DMS53 treated with DMSO at 0.1 percent for 48 hours (cell line): ENCODE measurements around the gene FOXO3.
A peak's percentile ranks its signal among the peaks of the same experiment; 100 is the strongest.
"Not testable (repeated sequence)": the region's sequence is repeated elsewhere in the genome, so short reads cannot be mapped to it uniquely, and the experiment has no call there.

Experiments used
- DNase-seq: peaks from one replicate; lab custom pipeline; 2025; ENCODE audit not compliant: unreplicated experiment; lab: John Stamatoyannopoulos, UW

FOXO3 gene

DNA sequence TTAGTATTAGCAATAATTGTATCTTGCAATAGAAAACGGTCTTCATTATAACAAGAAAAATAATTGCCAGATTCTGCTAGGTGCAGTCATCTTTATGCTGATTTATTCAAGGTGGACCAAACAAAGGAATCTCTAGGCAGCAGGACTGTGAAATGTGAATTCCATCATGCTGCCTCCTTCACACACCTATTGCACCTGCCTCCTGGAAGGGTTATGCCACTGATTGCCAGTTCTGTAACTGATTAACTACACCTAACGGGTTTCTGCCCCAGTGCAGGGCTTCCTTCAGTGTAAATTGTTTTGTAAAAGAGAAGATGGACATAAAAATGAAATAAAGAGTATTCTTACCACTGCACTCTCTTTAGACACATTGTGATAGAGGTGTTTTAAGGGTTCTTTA, 96.1 kb downstream of the FOXO3 start:
- peak; percentile 9 for DNase-seq

DNA sequence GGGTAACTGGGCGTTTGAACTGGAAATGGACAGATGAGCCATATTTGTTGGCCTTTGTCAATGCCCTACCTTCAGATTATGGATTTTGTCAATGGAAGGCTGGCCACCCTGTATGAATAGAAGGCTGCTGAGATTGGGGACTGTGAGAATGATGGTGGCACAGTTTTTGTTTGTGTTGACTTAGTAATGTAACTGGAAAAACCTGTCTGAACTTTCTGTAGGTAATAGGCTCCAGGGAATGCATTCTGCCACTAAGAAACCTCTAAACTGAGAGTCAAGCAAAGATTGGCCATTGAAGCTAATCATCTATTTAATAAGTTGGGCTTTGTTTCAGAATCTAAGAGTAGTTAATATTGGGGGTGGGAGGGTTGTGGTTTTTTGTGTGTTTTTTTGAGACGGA, 97.5 kb downstream of the FOXO3 start:
- peak; percentile 30 for DNase-seq

DNA sequence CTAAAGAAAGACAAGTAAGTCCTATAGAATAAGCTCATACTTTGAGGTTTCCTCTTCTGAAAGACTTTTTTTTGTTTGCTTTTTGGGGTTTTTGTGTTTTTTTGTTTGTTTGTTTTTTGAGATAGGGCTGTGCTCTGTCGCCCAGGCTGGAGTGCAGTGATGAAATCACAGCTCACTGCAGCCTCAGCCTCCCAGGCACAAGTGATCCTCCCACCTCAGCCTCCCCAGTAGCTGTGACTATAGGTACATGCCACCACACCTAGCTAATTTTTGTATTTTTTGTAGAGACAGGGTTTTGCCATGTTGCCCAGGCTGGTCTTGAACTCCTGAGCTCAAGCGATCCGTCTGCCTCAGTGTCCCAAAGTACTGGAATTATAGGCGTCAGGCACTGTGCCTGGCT, 98.1 kb downstream of the FOXO3 start:
- not testable (repeated sequence) for DNase-seq

DNA sequence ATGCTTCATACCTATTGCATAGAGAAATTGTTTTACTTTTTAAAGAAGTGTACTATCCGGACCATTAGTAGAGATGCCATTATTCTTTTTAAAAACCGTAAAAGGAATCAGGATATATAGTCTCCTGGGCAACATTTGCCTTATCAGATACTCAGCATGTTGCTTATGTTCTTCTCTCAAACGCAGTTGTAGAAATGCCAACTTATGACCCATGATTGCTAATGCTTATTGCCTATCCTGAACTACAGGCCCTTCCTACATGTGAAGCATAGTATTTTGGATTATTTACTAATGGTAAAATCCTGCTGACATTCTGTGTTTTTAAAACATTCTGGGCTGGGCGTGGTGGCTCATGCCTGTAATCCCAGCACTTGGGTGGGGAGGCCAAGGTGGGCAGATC, 99.5 kb downstream of the FOXO3 start:
- DNase-seq: no peak

DNA sequence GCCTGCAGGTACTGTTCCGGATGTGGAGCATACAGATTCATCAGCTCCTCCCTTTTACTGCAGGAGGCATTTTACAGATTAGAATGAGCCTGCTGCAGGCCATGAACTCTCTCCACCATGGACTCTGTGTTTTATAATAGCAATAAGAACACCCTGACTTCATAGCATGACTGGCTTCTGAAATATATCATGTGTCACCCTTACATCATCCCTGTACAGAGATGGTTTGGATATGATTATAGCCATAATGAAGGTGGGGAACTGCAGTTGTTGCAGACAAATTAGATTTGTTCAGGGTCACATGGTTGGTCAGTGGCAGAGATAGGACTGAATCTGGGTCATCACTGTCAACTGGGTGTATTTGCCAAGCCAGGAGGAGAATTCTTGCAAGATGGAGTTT, 100.7 kb downstream of the FOXO3 start:
- DNase-seq: no peak

DNA sequence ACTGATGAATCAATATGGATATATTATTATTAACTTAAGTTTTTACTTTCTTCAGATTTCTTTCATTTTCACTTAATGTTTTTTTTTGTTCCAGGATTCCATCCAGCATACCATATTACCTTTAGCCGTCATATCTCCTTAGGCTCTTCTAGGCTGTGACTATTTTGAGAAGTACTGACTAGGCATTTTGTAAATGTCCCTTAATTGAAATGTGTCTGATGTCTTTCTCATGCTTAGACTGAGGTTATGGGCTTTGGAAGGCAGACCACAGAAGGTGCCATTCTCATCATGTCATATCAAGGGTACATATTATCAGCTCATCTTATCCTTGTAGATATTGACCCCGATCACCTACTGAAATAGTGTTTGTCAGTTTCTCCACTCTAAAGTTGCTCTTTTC, 101.3 kb downstream of the FOXO3 start:
- DNase-seq: no peak

DNA sequence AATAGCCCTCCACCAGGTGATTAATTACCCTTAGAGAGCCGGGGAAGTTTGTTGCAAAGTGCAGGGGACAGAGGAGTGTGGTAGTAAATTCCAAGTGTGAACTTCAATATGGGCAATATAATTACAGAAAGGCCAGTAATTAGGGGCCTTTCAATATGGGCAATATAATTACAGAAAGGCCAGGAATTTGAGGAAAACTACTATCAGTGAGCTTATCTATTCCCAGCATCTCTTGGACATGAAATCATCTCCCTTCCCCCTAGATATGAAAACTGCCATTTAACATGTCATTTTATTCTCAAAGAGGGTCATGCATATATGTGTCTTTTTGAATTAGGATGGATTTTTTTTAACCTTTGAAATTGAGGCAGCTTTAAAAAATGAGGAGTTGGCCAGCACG, 102.0 kb downstream of the FOXO3 start:
- DNase-seq: no peak

DNA sequence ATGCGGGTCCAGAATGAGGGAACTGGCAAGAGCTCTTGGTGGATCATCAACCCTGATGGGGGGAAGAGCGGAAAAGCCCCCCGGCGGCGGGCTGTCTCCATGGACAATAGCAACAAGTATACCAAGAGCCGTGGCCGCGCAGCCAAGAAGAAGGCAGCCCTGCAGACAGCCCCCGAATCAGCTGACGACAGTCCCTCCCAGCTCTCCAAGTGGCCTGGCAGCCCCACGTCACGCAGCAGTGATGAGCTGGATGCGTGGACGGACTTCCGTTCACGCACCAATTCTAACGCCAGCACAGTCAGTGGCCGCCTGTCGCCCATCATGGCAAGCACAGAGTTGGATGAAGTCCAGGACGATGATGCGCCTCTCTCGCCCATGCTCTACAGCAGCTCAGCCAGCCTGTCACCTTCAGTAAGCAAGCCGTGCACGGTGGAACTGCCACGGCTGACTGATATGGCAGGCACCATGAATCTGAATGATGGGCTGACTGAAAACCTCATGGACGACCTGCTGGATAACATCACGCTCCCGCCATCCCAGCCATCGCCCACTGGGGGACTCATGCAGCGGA, 102.9 kb downstream of the FOXO3 start:
- DNase-seq: not testable (repeated sequence)

DNA sequence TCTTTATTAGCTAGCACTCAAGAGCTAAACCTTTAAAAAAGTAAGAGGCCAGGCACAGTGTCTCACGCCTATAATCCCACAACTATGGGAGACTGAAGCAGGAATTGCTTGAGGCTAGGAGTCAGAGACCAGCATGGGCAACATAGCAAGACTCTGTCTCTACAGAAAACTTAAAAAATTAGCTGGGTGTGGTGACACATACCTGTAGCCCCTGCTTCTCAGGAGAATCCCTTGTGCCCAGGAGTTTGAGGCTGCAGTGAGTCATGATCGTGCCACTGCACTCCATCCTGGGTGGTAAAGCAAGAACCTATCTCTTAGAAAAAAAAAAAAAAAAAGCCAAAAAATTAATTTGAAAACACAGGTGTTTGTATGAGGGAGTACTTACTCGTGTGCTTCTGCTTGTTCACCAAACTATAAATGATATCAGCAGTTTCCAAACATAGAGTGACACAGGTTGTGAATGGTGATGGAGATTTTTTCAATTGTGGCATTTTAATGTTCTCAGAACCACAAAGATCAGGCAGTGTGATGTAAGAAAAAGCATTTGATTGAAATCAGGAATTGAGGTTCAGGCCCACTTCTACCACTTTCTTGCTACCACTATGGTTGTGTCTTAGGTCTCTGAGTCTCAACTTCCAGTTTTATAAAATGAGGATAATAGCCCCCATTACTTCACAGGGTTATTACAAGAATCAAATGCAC, 104.9 kb downstream of the FOXO3 start:
- no peak for DNase-seq

DNA sequence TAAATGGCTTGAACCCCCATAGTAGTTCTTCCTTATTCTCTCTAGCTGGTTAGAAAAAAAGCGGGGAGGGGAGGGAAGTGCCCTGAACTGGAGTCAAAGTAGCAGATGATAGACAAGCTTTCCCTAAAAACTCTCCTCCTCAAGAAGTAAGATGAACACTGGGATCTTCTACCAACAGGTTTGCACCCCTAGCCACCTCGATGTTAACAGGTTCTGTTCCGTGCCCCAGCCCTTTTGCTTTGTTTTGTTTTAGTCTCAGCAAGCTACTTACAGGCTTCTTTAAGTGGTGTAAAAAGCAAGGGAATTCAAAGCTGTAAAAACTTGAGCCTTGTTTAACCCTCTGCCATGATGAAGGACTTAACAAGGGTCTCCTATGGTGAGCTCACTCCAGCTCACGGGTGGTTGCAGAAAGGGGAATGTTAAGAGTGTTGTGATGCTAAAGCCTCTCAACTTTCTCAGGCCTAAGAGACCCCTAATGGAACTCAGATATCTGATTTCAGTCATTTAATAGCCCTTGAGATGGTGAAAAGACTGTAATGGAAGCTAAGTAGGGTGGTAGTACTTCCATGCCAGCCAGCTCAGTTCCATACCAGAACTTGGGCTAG, 106.0 kb downstream of the FOXO3 start:
- no peak for DNase-seq

DNA sequence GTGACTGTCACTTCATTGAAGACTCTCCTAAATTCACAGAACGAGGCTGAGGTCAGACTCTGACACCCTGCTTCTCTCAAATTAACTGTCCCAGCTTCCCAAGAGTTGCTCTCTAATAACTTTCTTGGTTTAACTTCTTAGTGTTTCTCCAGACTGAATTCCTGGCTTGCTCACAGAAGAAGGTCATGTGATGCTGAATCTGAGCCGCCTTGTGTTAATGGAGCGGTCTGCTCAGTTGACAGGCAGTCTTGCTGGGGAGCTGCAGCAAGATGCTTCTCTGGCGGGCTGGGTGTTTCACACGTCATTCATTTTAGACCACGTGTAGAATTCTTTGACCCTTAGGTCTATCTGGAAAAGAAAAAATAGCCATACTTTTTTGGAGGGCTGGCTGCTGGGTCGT, 107.3 kb downstream of the FOXO3 start:
- DNase-seq: no peak

DNA sequence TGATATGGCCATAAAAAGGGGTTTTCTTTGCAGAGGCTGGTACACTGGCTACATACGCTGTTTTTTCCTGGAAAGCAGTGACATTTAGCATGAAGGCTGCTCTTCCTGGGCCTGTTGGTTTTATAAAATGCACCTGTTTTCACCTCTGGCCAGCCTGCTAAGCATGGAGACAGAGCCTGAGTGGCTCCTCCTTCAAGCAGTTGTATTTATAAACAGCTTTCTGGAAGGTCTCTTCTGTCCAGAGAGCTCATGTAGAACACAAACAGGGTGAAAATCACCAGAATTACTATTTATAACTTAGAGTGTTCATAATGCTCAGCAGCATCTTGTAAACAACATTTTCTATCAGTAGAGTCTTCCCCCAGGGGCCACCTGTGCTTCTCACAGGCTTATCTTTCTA, 109.0 kb downstream of the FOXO3 start:
- DNase-seq: no peak

DNA sequence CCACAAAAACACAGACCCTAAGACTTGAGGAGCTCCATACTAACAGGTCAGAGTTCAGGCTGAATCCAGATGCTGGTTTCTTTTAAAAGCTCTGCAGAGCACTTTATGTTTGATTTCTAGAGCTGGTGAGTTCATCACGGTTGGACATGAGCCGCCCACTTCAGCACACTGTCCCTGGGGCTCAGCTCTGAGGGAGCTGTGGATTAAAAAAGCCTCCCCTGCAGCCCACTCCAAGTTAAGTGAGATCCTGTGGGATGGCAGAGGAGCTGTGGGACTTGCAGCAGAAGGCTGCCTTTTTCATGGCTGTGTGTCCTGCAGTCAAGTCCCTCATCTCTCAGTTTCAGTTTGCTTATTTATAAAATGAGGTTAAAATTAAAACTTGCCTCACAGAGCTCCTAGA, 110.5 kb downstream of the FOXO3 start:
- no peak for DNase-seq

DNA sequence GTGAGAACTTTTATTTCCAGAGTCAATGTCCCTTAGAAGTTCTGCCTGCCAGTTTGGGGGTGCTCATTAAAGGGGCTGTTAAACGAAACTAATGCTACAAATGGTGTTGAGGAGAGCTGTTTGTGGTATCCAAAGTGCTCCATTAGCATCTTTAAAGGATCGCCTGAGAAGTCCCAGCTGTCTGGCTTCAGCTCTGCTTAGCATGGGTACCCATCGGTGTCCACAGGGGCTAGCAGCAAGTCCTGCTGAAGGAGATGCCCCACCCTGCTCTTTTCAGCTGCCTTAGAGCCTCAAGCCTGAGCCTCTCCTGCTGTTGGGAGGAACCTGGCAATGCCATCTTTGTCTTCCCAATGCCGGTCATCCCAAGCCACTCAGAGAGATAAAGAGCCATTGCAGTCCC, 111.1 kb downstream of the FOXO3 start:
- DNase-seq: no peak

DNA sequence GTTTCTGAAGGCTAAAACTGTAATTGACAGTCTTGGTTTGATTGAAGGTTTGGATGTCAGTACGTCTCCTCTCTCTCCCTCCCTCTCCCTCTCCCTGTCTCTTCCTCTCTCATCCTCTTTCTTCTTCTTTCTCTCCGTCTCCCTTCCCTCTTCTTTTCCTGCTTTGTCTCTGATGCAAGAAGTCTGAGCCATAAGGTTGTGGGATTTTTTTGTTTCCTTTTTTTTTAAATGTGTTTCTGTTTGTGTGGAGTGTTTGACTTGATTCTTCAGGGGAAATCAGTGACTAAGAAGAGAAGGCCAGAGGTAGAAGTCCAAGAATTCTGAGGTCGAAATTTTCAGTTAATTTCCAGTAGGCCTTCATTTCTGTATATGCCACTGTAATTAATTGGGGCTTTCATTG, 111.9 kb downstream of the FOXO3 start:
- no peak for DNase-seq

DNA sequence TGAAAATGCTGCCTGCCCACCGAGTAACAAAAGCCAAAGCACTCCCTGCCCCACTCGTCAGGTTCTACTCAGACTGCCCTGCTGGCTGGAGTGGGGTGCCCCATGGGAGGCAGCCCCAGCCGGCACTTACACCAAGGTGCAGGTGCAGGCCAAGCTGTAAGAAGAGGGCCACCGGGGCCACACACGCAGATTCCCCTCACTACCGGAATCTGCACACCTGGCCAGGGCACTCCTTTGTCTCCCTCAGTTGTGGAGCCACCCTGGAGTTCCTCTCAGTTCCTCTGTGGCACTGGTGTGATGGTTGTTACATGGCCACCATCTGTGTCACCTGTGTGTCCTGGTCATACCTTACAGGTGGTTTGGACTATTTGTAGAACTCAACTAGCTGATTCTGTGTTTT, 112.4 kb downstream of the FOXO3 start:
- no peak for DNase-seq

DNA sequence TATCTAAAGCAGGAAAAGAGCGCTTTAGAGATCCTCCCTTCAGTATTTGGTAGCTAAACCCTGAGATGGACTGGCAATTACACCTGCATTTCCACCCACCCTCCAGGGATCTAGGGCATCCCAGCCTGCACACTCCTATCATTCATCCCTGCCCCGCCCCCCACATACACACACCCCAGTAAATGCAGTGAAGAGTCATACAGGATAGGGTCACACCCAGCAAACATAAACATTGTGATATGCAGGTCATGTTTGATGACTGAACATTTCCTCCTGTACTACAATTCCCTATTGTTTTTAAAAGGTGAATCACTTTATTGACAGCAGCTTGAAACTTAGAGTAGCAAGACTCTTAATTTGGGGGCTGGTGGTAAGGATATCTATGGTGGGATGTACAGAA, 112.9 kb downstream of the FOXO3 start:
- DNase-seq: no peak

DNA sequence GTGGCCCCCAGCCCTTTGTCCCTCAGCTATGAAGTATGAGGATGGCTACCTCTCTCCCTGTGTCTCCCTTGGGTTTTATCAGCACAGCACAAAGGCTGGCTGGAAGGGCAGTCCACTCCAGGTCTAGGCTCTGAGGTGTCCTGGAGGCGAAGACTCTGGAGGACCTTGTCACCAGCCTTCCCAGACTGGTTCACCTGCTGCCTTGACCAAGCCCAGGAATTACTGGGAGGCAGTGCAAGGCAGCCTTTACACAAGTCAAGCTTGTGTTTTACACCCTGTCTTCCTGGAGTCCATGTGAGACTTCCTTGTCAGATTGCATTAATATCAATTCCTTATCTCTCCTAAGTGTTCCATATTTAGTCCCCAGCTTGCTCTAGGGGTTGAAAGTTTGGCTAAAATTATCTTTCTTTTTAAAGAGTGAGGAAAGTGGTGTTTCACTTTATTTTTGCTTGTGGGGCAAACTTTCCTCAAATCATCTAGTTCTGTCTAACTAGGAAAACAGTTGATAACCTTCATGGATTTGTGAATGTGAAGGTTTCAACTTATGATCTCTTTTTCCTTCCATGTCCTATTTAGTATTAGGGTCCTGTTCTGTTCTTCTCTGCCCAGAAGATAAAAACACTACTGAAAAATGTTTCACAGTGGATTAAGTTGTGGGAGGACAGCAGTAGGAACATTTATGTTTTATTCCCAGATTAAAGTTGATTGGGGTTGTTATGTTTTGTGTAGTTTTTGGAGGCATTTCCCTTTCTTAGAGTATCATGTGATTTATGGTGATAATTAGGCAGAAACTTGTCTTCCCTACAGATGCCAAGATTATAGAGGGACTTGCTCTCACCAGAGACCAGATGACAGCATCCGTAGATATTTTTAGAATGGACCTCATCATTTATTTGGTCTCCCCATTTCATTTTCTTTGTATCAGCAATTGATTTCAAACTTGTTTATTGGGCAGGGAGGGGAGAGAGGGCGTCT, 114.8 kb downstream of the FOXO3 start:
- DNase-seq: no peak

DNA sequence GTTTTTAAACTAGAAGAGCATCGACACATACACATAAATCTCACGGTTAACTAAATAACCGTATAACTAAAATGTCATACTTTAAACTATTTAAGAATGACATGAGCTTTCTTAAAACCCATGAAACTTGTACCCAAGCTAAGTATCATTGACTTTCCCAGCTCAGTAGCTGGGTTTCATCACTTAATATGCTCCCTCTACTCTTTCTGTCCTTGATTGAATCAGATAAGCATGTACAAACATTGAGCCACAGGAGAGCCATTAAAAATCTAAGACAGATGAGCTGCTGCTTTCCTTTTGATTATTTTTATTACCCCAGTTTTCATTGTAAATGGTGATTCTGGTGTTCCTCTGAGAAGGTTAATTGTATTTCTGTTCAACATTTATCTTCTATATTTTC, 115.8 kb downstream of the FOXO3 start:
- no peak for DNase-seq

DNA sequence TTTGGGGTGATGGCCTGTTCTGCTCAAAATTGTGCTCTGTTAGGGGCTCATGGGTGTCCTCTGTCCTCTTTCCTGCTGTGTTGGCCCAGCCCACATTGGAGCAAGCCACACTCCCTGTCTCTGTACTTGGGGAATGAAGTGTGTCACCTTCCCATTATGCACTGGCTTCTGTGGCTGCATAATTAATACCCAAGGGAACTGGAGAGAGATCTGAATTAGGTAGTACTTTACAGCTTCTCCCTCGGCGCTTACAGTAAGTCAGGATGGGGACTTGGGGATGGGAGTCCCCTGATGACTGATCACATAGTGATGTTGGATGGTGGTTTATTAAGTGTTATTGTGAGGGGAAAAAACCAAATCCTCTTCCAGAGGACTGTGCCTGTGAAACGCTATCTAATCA, 116.6 kb downstream of the FOXO3 start:
- DNase-seq: no peak

DNA sequence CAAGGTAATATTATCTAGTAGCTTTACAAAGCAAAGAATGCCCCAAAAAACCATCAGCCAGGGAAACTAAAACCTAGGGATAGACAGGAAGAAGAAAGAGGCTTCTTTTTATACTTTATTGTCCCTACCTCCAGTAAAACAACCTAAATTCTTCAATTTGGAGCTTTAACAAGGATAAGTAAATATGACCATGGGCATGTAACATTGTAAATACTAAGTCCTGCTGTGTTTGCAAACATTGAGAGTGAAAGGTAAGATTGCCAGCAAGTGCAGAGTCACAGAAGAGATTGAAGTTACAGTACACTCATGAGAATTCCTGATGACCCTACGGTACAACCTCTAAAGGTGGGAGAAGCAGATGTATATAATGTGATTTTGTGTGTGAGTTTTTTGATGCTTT, 117.2 kb downstream of the FOXO3 start:
- DNase-seq: no peak

DNA sequence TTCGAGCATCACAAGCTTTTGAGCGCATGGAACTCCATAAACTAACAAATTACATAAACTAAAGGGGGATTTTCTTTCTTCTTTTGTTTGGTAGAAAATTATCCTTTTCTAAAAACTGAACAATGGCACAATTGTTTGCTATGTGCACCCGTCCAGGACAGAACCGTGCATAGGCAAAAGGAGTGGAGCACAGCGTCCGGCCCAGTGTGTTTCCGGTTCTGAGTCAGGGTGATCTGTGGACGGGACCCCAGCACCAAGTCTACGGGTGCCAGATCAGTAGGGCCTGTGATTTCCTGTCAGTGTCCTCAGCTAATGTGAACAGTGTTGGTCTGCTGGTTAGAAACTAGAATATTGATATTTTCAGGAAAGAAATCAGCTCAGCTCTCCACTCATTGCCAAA, 119.6 kb downstream of the FOXO3 start:
- DNase-seq: not testable (repeated sequence)
